HG02852 (cell line): ENCODE data around the gene KLRC1.
"Not testable (repeated sequence)": the region's sequence is repeated elsewhere in the genome, so short reads cannot be mapped to it uniquely, and the experiment has no call there.

Experiments used
- ATAC-seq: cut with Tn5 transposase; IDR thresholded peaks from one replicate; pipeline ENCODE4 v1.9.1; 2021; ENCODE audit warnings: mild to moderate bottlenecking, moderate library complexity; ENCODE audit not compliant: unreplicated experiment

KLRC1 gene

GRCh38 chr12:10453156-10453555 is at the start of gene KLRC1:
Gene KLRC1, minus strand, starts transcription at chr12:10453377. Its CDS starts 2,221 bp downstream, at chr12:10451156.
- no peak for ATAC-seq

- ATAC-seq = no peak
Observed at GRCh38 chr12:10501030-10501429, 47.9 kb upstream of the KLRC1 start.

GRCh38 chr12:10498042-10498441 is 44.9 kb upstream of the KLRC1 start:
- no peak for ATAC-seq

GRCh38 chr12:10497602-10498001 is 44.4 kb upstream of the KLRC1 start:
- no peak for ATAC-seq

GRCh38 chr12:10491766-10492165 is 38.6 kb upstream of the KLRC1 start:
- no peak for ATAC-seq

- not testable (repeated sequence) for ATAC-seq
Observed at GRCh38 chr12:10487328-10487727, 34.2 kb upstream of the KLRC1 start.

- not testable (repeated sequence) for ATAC-seq
Observed at GRCh38 chr12:10481901-10482300, 28.7 kb upstream of the KLRC1 start.

GRCh38 chr12:10472808-10473207 is 19.6 kb upstream of the KLRC1 start:
- ATAC-seq = not testable (repeated sequence)

GRCh38 chr12:10469701-10470100 is 16.5 kb upstream of the KLRC1 start:
- no peak for ATAC-seq

GRCh38 chr12:10466311-10466710 is 13.1 kb upstream of the KLRC1 start:
- no peak for ATAC-seq

- ATAC-seq = no peak
Observed at GRCh38 chr12:10457760-10458159, 4.6 kb upstream of the KLRC1 start.

GRCh38 chr12:10456856-10457255 is 3.7 kb upstream of the KLRC1 start:
- no peak for ATAC-seq

- no peak for ATAC-seq
Observed at GRCh38 chr12:10455766-10456165, 2.6 kb upstream of the KLRC1 start.

- ATAC-seq = no peak
Observed at GRCh38 chr12:10454531-10454930, 1.4 kb upstream of the KLRC1 start.

- ATAC-seq = no peak
Observed at GRCh38 chr12:10448236-10448635, 4.9 kb downstream of the KLRC1 start.

GRCh38 chr12:10446052-10446451 is 7.1 kb downstream of the KLRC1 start:
- not testable (repeated sequence) for ATAC-seq

GRCh38 chr12:10441144-10441543 is 12.0 kb downstream of the KLRC1 start:
- ATAC-seq = not testable (repeated sequence)

GRCh38 chr12:10439608-10440274 is 13.4 kb downstream of the KLRC1 start:
- not testable (repeated sequence) for ATAC-seq

GRCh38 chr12:10437601-10438000 is 15.6 kb downstream of the KLRC1 start:
- not testable (repeated sequence) for ATAC-seq

- ATAC-seq = not testable (repeated sequence)
Observed at GRCh38 chr12:10435816-10436215, 17.4 kb downstream of the KLRC1 start, which contains the start of gene KLRC2. Gene KLRC2, minus strand, starts transcription at chr12:10436010. Its CDS starts 24 bp downstream, at chr12:10435986.

GRCh38 chr12:10430623-10431022 is 22.6 kb downstream of the KLRC1 start:
- ATAC-seq = not testable (repeated sequence)

- not testable (repeated sequence) for ATAC-seq
Observed at GRCh38 chr12:10425938-10426337, 27.2 kb downstream of the KLRC1 start.
